A549 (cell line): ENCODE data around the gene HS3ST3A1. TPM values are rescaled to one million over a fixed set of nuclear protein-coding genes. Genes with fewer than 3 reads are reported as not detected.

ENCODE experiments used
- ATAC-seq, 2 experiments: fragments of 200-7000 bp in 1 of 2; fragments of >200 bp in 1 of 2; cut with Nextera tagmentation in 1 of 2; cut with Tn5 transposase in 1 of 2; 3 replicates each; pipeline versions ENCODE4 v1.8.0 to v1.9.1; 2018 to 2020; ENCODE audit warnings: mild to moderate bottlenecking in 1 of 2, moderate library complexity in 1 of 2
- CTCF ChIA-PET: fragments of 300-600 bp; sonication (Branson Sonifier 250); formaldehyde crosslinking; extraction: SDS; loops from one replicate; lab custom pipeline; 2021; ENCODE audit warnings: antibody characterized with exemption, inconsistent platforms; lab: Yijun Ruan, JAX
- POLR2A ChIA-PET: fragments of 350-600 bp; formaldehyde crosslinking; extraction: SDS; loops from one replicate; lab custom pipeline; 2021; ENCODE audit warnings: antibody characterized with exemption, inconsistent platforms; lab: Yijun Ruan, JAX
- DNase-seq, 2 experiments: peaks; one replicate each; pipeline versions ENCODE4 v3.0.0 to v3.0.0-alpha.2; 2011 to 2016; ENCODE audit warnings: low read depth in 1 of 2, low spot score in 1 of 2
- FAIRE-seq: peaks from 2 replicates; lab custom pipeline; 2011; peaks lifted over from hg19 to GRCh38; lab: Jason Lieb, UNC
- H3K27ac ChIP-seq, 2 experiments: fragments of >200 bp; sonication (Bioruptor Twin); formaldehyde crosslinking; 3 replicates each; pipeline ENCODE4 v1.5.1; 2016 to 2017
- H3K4me1 ChIP-seq: fragments of >200 bp; sonication (Bioruptor Twin); formaldehyde crosslinking; 3 replicates; pipeline ENCODE4 v1.6.1; 2016
- H3K4me2 ChIP-seq: fragments of >200 bp; sonication (Bioruptor Twin); formaldehyde crosslinking; 3 replicates; pipeline ENCODE4 v1.6.1; 2016
- H3K4me3 ChIP-seq: fragments of >200 bp; sonication (Bioruptor Twin); formaldehyde crosslinking; 3 replicates; pipeline ENCODE4 v1.5.1; 2016
- H3K9me3 ChIP-seq: fragments of >200 bp; sonication (Bioruptor Twin); formaldehyde crosslinking; 3 replicates; pipeline ENCODE4 v1.6.1; 2016
- BCL3 ChIP-seq: fragments of >200 bp; sonication (Bioruptor Twin); formaldehyde crosslinking; IDR thresholded peaks from 3 replicates; pipeline ENCODE4 v1.6.1; 2016
- CBX8 ChIP-seq: fragments of 200-600 bp; sonication (generic); IDR thresholded peaks from 2 replicates; pipeline ENCODE4 v1.6.1; 2016
- CTCF ChIP-seq: fragments of >200 bp; sonication (Bioruptor Twin); formaldehyde crosslinking; IDR thresholded peaks from 3 replicates; pipeline ENCODE4 v1.5.1; 2016
- EHMT2 ChIP-seq: fragments of 200-600 bp; sonication (generic); IDR thresholded peaks from 2 replicates; pipeline ENCODE4 v1.6.1; 2016; ENCODE audit warnings: antibody characterized with exemption, low read depth, mild to moderate bottlenecking, moderate library complexity
- ELK1 ChIP-seq: fragments of 150-350 bp; IDR thresholded peaks from 2 replicates; pipeline ENCODE4 v1.6.1; 2014; ENCODE audit warnings: low read depth, mild to moderate bottlenecking, low read length
- FOSL2 ChIP-seq, 2 experiments: fragments of 450-650 bp in 1 of 2; fragments of >200 bp in 1 of 2; sonication (Bioruptor Twin) in 1 of 2; formaldehyde crosslinking; IDR thresholded peaks; 2 replicates each; pipeline versions ENCODE4 v1.5.0 to v1.6.1; 2016 to 2020; ENCODE audit warnings: mild to moderate bottlenecking in 1 of 2, moderate library complexity in 1 of 2
- GATA3 ChIP-seq: IDR thresholded peaks from 2 replicates; pipeline ENCODE4 v1.6.1; 2012; ENCODE audit warnings: borderline replicate concordance
- HDAC2 ChIP-seq: fragments of 200-600 bp; sonication (generic); IDR thresholded peaks from 2 replicates; pipeline ENCODE4 v1.6.1; 2016
- HEYL ChIP-seq: fragments of 250-450 bp; sonication (Bioruptor Pico); IDR thresholded peaks from 2 replicates; pipeline ENCODE4 v1.8.0; 2021; ENCODE audit warnings: mild to moderate bottlenecking, moderate library complexity
- HMGXB4 ChIP-seq: fragments of 250-450 bp; sonication (Bioruptor Pico); IDR thresholded peaks from 2 replicates; pipeline ENCODE4 v1.5.0; 2021; ENCODE audit warnings: mild to moderate bottlenecking, moderate library complexity, borderline replicate concordance
- HOXB13 ChIP-seq: fragments of 250-450 bp; sonication (Bioruptor Pico); IDR thresholded peaks from 2 replicates; pipeline ENCODE4 v1.5.0; 2020; ENCODE audit warnings: low read depth, mild to moderate bottlenecking, moderate library complexity
- JUN ChIP-seq, 2 experiments: fragments of >200 bp; sonication (Bioruptor Twin); formaldehyde crosslinking; IDR thresholded peaks; 2 replicates in 1 of 2; 3 replicates in 1 of 2; pipeline ENCODE4 v1.6.1; 2016 to 2017
- JUNB ChIP-seq: fragments of >200 bp; sonication (Bioruptor Twin); formaldehyde crosslinking; IDR thresholded peaks from 2 replicates; pipeline ENCODE4 v1.6.1; 2016
- MAFK ChIP-seq: fragments of 450-650 bp; IDR thresholded peaks from 2 replicates; pipeline ENCODE4 v1.6.1; 2014; ENCODE audit not compliant: partially characterized antibody
- NR3C1 ChIP-seq: fragments of >200 bp; sonication (Bioruptor Twin); formaldehyde crosslinking; IDR thresholded peaks from 3 replicates; pipeline ENCODE4 v1.6.1; 2017
- PHF8 ChIP-seq: fragments of 200-600 bp; sonication (generic); IDR thresholded peaks from 2 replicates; pipeline ENCODE4 v1.6.1; 2016; ENCODE audit warnings: low read depth, mild to moderate bottlenecking, antibody characterized with exemption, moderate library complexity, borderline replicate concordance
- POLR2A ChIP-seq: IDR thresholded peaks from 2 replicates; pipeline ENCODE4 v1.6.1; 2012; ENCODE audit warnings: mild to moderate bottlenecking, low read length
- POLR2AphosphoS2 ChIP-seq: conservative IDR thresholded peaks from 2 replicates; pipeline ENCODE4 v1.6.1; 2012; ENCODE audit warnings: low read length, improper control_type of control experiment, inconsistent platforms
- RAD21 ChIP-seq, 2 experiments: fragments of >200 bp in 1 of 2; sonication (Bioruptor Twin) in 1 of 2; formaldehyde crosslinking in 1 of 2; IDR thresholded peaks in 1 of 2; conservative IDR thresholded peaks in 1 of 2; 2 replicates in 1 of 2; 3 replicates in 1 of 2; pipeline ENCODE4 v1.6.1; 2012 to 2018; ENCODE audit warnings: inconsistent platforms in 1 of 2
- REST ChIP-seq: fragments of 200-600 bp; sonication (generic); IDR thresholded peaks from 2 replicates; pipeline ENCODE4 v1.6.1; 2016; ENCODE audit warnings: antibody characterized with exemption, mild to moderate bottlenecking, moderate library complexity
- SREBF2 ChIP-seq: fragments of 450-650 bp; IDR thresholded peaks from 2 replicates; pipeline ENCODE4 v1.6.1; 2014; ENCODE audit warnings: mild to moderate bottlenecking, moderate library complexity
- TP53 ChIP-seq: fragments of 250-450 bp; sonication (Bioruptor Pico); IDR thresholded peaks from 2 replicates; pipeline ENCODE4 v1.5.0; 2021; ENCODE audit warnings: mild to moderate bottlenecking, moderate library complexity
- ZC3H11A ChIP-seq: fragments of 450-650 bp; IDR thresholded peaks from 2 replicates; pipeline ENCODE4 v1.6.1; 2014; ENCODE audit warnings: antibody characterized with exemption, mild to moderate bottlenecking
- WGBS: methylation state at CpG from one replicate; pipeline ENCODE4 v1.1.6; 2017; ENCODE audit errors: missing lambda C conversion rate; 5-methylcytosine and 5-hydroxymethylcytosine counted together
- polyA plus RNA-seq, 4 experiments: library from polyadenylated mRNA; depleted of rRNA in 3 of 4; stranded (reverse); fragments of >200 nt; fragmentation: RNase III in 1 of 4; extraction: RNeasy Plus Mini Kit Qiagen cat#74134 plus additional on column Dnase treatment in 1 of 4; gene quantifications; 2 replicates in 3 of 4; 3 replicates in 1 of 4; pipeline ENCODE4 v1.2.3, GENCODE V29; 2011 to 2017

Gene HS3ST3A1
- polyA plus RNA-seq, 2 of the 4 experiments (the other 2 are of a cell fraction), result not detected

GRCh38 chr17:13647543-13648021 lies 45.9 kb upstream of the HS3ST3A1 start:
- H3K9me3 ChIP-seq, result peaks cover 14% of the 10 kb centered on the region; the same call in 1 of the 3 replicates
- H3K27ac ChIP-seq, result no peak overlapping the region
- ATAC-seq, result no peak
- DNase-seq, result no peak
- H3K4me1 ChIP-seq, result no peaks in the 10 kb centered on the region
- 6% methylated on average over 6 of the region's 6 CpGs for WGBS
- H3K4me3 ChIP-seq, result no peak overlapping the region
- H3K4me2 ChIP-seq, result no peak overlapping the region
- TF ChIP-seq SREBF2 (no peak), POLR2AphosphoS2 (no peak), CTCF (no peak), RAD21 (conservative IDR thresholded peaks at IDR 0.05 in 1 of 2, IDR thresholded peaks at IDR 0.05 in 1 of 2) (no peak), ZC3H11A (no peak), HDAC2 (no peak), PHF8 (no peak), MAFK (no peak), HEYL (CRISPR knock-in tag) (no peak), NR3C1 (no peak)
- TF ChIP-seq, all 56 proteins: peak for 0
- FAIRE-seq, result no peak
- POLR2A ChIA-PET, result no interaction called here
- CTCF ChIA-PET, result interaction anchor here (0.9 to 1.0 kb wide), 2 partner anchors 17 to 280 kb away, joined by 3 read pairs; no protein-coding TSS in a partner anchor

GRCh38 chr17:13646969-13647542 lies 45.3 kb upstream of the HS3ST3A1 start:
- no peak for TF ChIP-seq HDAC2
- TF ChIP-seq JUNB, result no peak
- Histone ChIP-seq H3K27ac (no peak overlapping the region), H3K4me3 (no peak overlapping the region), H3K4me1 (no peaks in the 10 kb centered on the region), H3K9me3 (peaks cover 14% of the 10 kb centered on the region; the same call in 1 of the 3 replicates), H3K4me2 (no peak overlapping the region)
- 7% methylated on average over 5 of the region's 5 CpGs for WGBS
- no peak for DNase-seq
- ChIA-PET POLR2A (no interaction called here), CTCF (interaction anchor here (0.6 to 0.9 kb wide), 2 partner anchors 16 to 105 kb away, joined by 3 read pairs; no protein-coding TSS in a partner anchor)
- ATAC-seq, result no peak
- FAIRE-seq, result no peak

GRCh38 chr17:13646411-13646810 lies 44.7 kb upstream of the HS3ST3A1 start:
- Histone ChIP-seq H3K9me3 (peaks cover 14% of the 10 kb centered on the region; the same call in 1 of the 3 replicates), H3K4me1 (no peaks in the 10 kb centered on the region), H3K4me2 (no peak overlapping the region), H3K4me3 (no peak overlapping the region), H3K27ac (no peak overlapping the region)
- TF ChIP-seq BCL3 (no peak), GATA3 (no peak), EHMT2 (no peak), FOSL2 (IDR thresholded peaks at IDR 0.05) (no peak), FOSL2 (CRISPR knock-in tag; IDR thresholded peaks at IDR 0.05) (no peak), NR3C1 (no peak), HMGXB4 (CRISPR knock-in tag) (no peak), SREBF2 (no peak), POLR2A (no peak), TP53 (CRISPR knock-in tag) (no peak), CBX8 (no peak), JUN (IDR thresholded peaks at IDR 0.05) (no peak), ELK1 (no peak), REST (no peak), HOXB13 (CRISPR knock-in tag) (no peak), PHF8 (no peak)
- CTCF ChIA-PET, result no interaction called here
- WGBS, result 0% methylated on average over 2 of the region's 2 CpGs
- POLR2A ChIA-PET, result no interaction called here
- ATAC-seq, result no peak
- no peak for DNase-seq
- FAIRE-seq, result no peak
